NB4 (cell line): ENCODE data around the gene PDE1A.

Experiments used
- MYC ChIP-seq: IDR thresholded peaks from 2 replicates; pipeline ENCODE4 v1.6.1; 2011; ENCODE audit warnings: low read depth, low read length
- POLR2A ChIP-seq: IDR thresholded peaks from 2 replicates; pipeline ENCODE4 v1.6.1; 2011; ENCODE audit warnings: mild to moderate bottlenecking; ENCODE audit not compliant: insufficient read length; ENCODE audit errors: extremely low read depth
- TF ChIP-seq, protein P1 (sequence below): IDR thresholded peaks from one replicate; pipeline ENCODE4 v1.5.1; 2012; ENCODE audit warnings: low read depth, low read length
- TF ChIP-seq, protein P2 (sequence below): IDR thresholded peaks from 2 replicates; pipeline ENCODE4 v1.6.1; 2011; ENCODE audit warnings: low read depth, low read length

DNA sequence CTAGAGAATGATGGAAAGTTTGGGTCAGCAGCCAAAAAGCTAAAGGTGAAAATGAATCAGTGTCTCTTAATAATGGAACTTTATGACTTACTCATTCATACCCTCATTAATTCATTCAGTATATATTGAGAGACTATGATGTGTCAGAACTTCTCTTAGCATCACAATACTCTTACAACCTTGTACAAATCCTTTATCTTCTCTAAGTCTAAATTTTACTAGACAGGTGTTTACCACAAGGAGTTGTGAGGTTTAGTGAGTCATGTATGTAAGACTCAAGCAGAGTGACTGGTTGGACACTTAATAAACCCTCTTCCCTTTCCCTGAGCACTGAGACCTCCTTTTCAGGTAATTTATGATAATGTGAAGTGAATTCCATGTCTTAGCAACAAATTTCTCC, 311.6 kb downstream of the PDE1A start:
- TF ChIP-seq, protein P1, sequence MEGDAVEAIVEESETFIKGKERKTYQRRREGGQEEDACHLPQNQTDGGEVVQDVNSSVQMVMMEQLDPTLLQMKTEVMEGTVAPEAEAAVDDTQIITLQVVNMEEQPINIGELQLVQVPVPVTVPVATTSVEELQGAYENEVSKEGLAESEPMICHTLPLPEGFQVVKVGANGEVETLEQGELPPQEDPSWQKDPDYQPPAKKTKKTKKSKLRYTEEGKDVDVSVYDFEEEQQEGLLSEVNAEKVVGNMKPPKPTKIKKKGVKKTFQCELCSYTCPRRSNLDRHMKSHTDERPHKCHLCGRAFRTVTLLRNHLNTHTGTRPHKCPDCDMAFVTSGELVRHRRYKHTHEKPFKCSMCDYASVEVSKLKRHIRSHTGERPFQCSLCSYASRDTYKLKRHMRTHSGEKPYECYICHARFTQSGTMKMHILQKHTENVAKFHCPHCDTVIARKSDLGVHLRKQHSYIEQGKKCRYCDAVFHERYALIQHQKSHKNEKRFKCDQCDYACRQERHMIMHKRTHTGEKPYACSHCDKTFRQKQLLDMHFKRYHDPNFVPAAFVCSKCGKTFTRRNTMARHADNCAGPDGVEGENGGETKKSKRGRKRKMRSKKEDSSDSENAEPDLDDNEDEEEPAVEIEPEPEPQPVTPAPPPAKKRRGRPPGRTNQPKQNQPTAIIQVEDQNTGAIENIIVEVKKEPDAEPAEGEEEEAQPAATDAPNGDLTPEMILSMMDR = no peak
- TF ChIP-seq POLR2A = no peak
- TF ChIP-seq MYC = no peak
- TF ChIP-seq, protein P2, sequence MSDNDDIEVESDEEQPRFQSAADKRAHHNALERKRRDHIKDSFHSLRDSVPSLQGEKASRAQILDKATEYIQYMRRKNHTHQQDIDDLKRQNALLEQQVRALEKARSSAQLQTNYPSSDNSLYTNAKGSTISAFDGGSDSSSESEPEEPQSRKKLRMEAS = no peak
